ENCODE results near the gene HMSD.

HMSD gene

DNA sequence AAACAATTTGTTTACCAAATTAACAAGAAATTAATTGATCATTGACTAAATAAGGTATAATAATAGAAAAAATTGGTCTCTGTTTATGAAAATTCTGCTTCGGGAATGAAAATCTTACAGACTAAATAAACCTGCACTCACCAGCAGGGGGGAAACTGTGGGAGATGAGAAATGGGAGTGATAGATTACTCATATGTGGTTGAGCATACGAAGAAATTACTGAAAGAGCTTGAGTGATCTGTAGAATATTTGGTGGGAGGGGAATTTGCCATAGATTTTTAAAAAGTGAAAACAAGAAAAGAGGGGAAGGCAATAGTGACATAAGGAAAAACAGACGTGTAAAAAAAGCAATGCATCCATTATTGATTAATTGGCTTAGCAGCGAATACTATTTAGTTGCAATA is 2.2 kb downstream of the HMSD start:
- Histone ChIP-seq H3K27ac (ENCODE audit: low read depth, low read length) (no peak overlapping the region), H3K9ac (ENCODE audit: low read length in 5 of 5) (no peak overlapping the region), H3K9me3 (ENCODE audit: control insufficient read depth in 5 of 5, low read length in 5 of 5) (no peaks in the 10 kb centered on the region), H3K36me3 (ENCODE audit: control insufficient read depth in 5 of 5, insufficient read depth in 5 of 5, low read length in 5 of 5) (no peaks in the 10 kb centered on the region), H3K27me3 (ENCODE audit: control insufficient read depth in 5 of 5, insufficient read depth in 4 of 5, low read length in 5 of 5) (peaks cover 0 to 4% (median 0%) of the 10 kb centered on the region in 5 donors), H3K4me1 (ENCODE audit: control insufficient read depth in 5 of 5, insufficient read depth in 5 of 5, low read length in 5 of 5) (peaks cover 0 to 14% (median 6%) of the 10 kb centered on the region in 5 donors), H3K4me3 (ENCODE audit: low read depth in 1 of 5, low read length in 5 of 5) (no peak overlapping the region)

DNA sequence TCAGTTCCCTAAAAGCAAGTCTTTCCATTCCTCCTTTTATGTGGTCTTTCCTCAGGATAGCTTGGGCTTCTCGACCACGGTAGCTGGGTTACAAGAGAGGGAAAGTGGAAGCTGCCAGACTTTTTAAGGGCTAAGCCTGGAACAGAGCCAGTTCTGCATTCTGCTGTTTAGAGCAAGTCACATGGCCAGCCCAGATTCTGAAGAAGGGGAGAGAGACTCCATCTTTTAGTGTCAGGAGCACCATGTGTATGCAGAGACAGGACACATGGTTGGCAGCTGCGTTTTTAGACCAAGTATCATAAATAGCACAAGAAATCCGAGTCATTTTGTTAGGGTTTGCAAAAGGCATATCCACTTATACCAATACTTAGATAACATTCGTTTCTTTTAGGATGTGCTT is 4.7 kb downstream of the HMSD start:
- H3K9ac ChIP-seq (ENCODE audit: low read length in 5 of 5) = no peak overlapping the region

DNA sequence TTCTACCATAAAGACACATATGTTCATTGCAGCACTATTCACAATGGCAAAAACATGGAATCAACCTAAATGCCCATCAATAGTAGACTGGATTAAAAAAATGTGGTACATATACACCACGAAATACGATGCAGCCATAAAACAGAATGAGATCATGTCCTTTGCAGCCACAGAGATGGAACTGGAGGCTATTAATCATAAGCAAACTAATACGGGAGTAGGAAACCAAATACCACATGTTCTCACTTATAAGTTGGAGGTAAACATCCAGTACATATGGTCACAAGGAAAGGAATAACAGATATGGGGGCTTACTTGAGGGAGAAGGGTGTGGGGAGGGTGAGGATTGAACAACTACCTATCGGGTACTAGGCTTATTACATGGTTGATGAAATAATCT is 7.7 kb downstream of the HMSD start:
- Histone ChIP-seq H3K4me1 (ENCODE audit: control insufficient read depth in 5 of 5, insufficient read depth in 5 of 5, low read length in 5 of 5) (peaks cover 0 to 5% (median 0%) of the 10 kb centered on the region in 5 donors), H3K9ac (ENCODE audit: low read length in 5 of 5) (no peak overlapping the region), H3K27me3 (ENCODE audit: control insufficient read depth in 5 of 5, insufficient read depth in 4 of 5, low read length in 5 of 5) (peaks cover 0 to 10% (median 4%) of the 10 kb centered on the region in 5 donors), H3K36me3 (ENCODE audit: control insufficient read depth in 5 of 5, insufficient read depth in 5 of 5, low read length in 5 of 5) (no peaks in the 10 kb centered on the region), H3K27ac (ENCODE audit: low read depth, low read length) (no peak overlapping the region), H3K9me3 (ENCODE audit: control insufficient read depth in 5 of 5, low read length in 5 of 5) (no peaks in the 10 kb centered on the region), H3K4me3 (ENCODE audit: low read depth in 1 of 5, low read length in 5 of 5) (no peak overlapping the region)

More for the DNA sequence above, 4.7 kb downstream of the HMSD start:
- no peaks in the 10 kb centered on the region for H3K9me3 ChIP-seq (ENCODE audit: control insufficient read depth in 5 of 5, low read length in 5 of 5)
- H3K36me3 ChIP-seq (ENCODE audit: control insufficient read depth in 5 of 5, insufficient read depth in 5 of 5, low read length in 5 of 5) = no peaks in the 10 kb centered on the region
- peak overlapping the region in 1 of 5 donors; percentile 29 for H3K4me3 ChIP-seq (ENCODE audit: low read depth in 1 of 5, low read length in 5 of 5)
- H3K27me3 ChIP-seq (ENCODE audit: control insufficient read depth in 5 of 5, insufficient read depth in 4 of 5, low read length in 5 of 5) = peaks cover 0 to 9% (median 0%) of the 10 kb centered on the region in 5 donors
- H3K27ac ChIP-seq (ENCODE audit: low read depth, low read length) = no peak overlapping the region
- H3K4me1 ChIP-seq (ENCODE audit: control insufficient read depth in 5 of 5, insufficient read depth in 5 of 5, low read length in 5 of 5) = peaks cover 0 to 13% (median 5%) of the 10 kb centered on the region in 5 donors

DNA sequence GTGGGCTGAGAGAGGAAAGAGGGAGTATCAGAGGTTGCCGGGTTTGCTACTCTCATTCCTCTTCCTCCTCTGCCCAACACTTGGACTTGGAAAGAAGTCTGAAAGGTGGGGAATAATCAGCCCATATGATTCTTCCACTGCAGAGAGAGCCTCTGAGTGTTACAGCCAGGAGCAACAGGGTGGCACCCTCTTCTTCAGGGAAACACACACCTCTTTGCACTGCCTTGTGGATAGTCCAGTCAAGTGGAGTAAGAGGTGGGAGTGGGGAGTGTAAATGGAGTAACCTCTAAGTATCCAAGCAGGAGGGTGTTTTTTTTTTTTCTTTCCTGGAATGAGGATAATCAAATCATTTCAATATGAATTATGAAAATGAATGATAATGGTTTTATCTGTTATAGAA is 11.8 kb downstream of the HMSD start:
- Histone ChIP-seq H3K4me1 (ENCODE audit: control insufficient read depth in 5 of 5, insufficient read depth in 5 of 5, low read length in 5 of 5) (peaks cover 0 to 2% (median 0%) of the 10 kb centered on the region in 5 donors), H3K9ac (ENCODE audit: low read length in 5 of 5) (no peak overlapping the region), H3K27me3 (ENCODE audit: control insufficient read depth in 5 of 5, insufficient read depth in 4 of 5, low read length in 5 of 5) (peaks cover 0 to 10% (median 1%) of the 10 kb centered on the region in 5 donors), H3K36me3 (ENCODE audit: control insufficient read depth in 5 of 5, insufficient read depth in 5 of 5, low read length in 5 of 5) (no peaks in the 10 kb centered on the region), H3K9me3 (ENCODE audit: control insufficient read depth in 5 of 5, low read length in 5 of 5) (no peaks in the 10 kb centered on the region), H3K4me3 (ENCODE audit: low read depth in 1 of 5, low read length in 5 of 5) (no peak overlapping the region), H3K27ac (ENCODE audit: low read depth, low read length) (no peak overlapping the region)

DNA sequence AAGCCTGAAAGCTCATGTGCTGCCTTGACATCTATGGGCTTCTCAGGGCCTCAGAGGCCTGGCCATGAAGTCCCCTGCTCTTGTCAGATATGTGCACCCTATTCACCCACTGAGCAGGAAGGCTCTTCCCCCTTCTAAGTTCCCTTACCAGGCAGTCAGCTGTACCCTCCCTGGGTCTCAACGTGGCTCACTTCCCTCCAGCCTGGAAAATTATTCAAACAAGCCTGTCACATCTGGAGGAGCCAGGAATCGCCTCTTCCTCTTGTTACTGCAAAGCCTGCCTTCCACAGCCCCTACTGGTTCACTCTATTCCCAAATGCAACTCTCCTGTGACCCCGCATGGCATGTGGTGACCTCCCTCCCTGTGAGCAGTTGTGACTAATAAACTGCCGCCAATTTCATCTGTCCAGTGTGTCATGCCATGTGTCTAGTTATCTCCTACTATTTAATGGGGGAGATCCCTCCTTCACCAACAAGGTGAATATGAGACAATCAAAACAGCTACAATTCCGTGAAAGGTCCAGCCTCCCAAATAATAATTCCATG is 12.4 kb downstream of the HMSD start:
- H3K9ac ChIP-seq (ENCODE audit: low read length in 5 of 5) = peak overlapping the region in 1 of 5 donors; percentile 38
- H3K27me3 ChIP-seq (ENCODE audit: control insufficient read depth in 5 of 5, insufficient read depth in 4 of 5, low read length in 5 of 5) = peaks cover 0 to 10% (median 3%) of the 10 kb centered on the region in 5 donors
- H3K4me3 ChIP-seq (ENCODE audit: low read depth in 1 of 5, low read length in 5 of 5) = no peak overlapping the region
- no peak overlapping the region for H3K27ac ChIP-seq (ENCODE audit: low read depth, low read length)
- H3K36me3 ChIP-seq (ENCODE audit: control insufficient read depth in 5 of 5, insufficient read depth in 5 of 5, low read length in 5 of 5) = no peaks in the 10 kb centered on the region
- H3K4me1 ChIP-seq (ENCODE audit: control insufficient read depth in 5 of 5, insufficient read depth in 5 of 5, low read length in 5 of 5) = no peaks in the 10 kb centered on the region
- no peaks in the 10 kb centered on the region for H3K9me3 ChIP-seq (ENCODE audit: control insufficient read depth in 5 of 5, low read length in 5 of 5)

DNA sequence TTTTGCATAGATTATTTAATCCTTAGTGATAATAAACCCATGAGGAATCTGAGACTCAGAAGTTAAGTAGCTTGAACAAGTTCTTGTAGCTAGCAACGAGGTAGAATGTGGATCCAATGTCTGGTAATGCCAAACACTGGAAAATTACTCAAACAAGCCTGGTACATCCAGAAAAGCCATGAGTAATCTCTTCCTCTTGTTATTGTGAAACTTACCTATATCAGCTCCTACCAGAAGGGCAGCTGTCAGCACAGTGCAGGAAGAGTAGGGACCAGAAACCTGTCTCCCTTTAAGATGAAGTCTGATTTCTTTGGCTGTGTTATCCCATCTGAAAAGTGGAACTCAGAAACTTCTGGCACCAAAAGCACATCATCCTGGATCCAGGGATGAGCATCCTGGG is 13.0 kb downstream of the HMSD start:
- Histone ChIP-seq H3K27me3 (ENCODE audit: control insufficient read depth in 5 of 5, insufficient read depth in 4 of 5, low read length in 5 of 5) (peaks cover 0 to 10% (median 2%) of the 10 kb centered on the region in 5 donors), H3K9ac (ENCODE audit: low read length in 5 of 5) (no peak overlapping the region), H3K9me3 (ENCODE audit: control insufficient read depth in 5 of 5, low read length in 5 of 5) (no peaks in the 10 kb centered on the region), H3K4me3 (ENCODE audit: low read depth in 1 of 5, low read length in 5 of 5) (no peak overlapping the region), H3K27ac (ENCODE audit: low read depth, low read length) (no peak overlapping the region), H3K36me3 (ENCODE audit: control insufficient read depth in 5 of 5, insufficient read depth in 5 of 5, low read length in 5 of 5) (no peaks in the 10 kb centered on the region), H3K4me1 (ENCODE audit: control insufficient read depth in 5 of 5, insufficient read depth in 5 of 5, low read length in 5 of 5) (no peaks in the 10 kb centered on the region)

DNA sequence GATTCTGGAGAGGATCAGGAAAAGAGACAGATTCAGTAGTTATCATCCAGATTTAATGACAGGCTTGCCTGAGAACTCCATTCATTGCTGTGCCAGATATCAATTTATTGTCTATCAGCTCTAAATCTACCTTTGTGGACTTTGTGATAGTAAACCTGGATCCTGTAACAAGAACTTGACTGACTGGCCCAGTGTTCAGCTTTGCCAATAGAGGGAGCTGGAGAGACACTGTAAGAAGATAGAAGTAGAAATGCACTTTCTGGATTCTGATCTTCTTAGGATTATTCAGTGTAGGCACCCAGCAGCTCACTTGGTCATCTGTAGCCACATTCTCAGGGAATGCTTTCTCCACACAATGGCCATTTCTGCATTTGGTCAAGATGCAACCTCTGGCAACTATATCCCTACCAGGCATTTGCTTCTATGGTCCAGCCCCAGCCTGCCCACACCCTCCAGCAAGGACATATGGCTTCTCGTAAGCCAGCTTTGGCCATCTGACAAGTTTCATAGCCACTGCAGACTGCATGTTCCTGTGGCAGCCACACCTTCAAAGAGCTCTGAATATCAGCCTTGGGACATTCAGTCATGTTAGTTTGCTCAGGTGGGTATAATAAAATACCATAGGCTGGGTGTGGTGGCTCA is 14.6 kb downstream of the HMSD start:
- H3K9ac ChIP-seq (ENCODE audit: low read length in 5 of 5) = no peak overlapping the region
- no peaks in the 10 kb centered on the region for H3K9me3 ChIP-seq (ENCODE audit: control insufficient read depth in 5 of 5, low read length in 5 of 5)
- no peaks in the 10 kb centered on the region for H3K36me3 ChIP-seq (ENCODE audit: control insufficient read depth in 5 of 5, insufficient read depth in 5 of 5, low read length in 5 of 5)
- no peak overlapping the region for H3K4me3 ChIP-seq (ENCODE audit: low read depth in 1 of 5, low read length in 5 of 5)
- H3K4me1 ChIP-seq (ENCODE audit: control insufficient read depth in 5 of 5, insufficient read depth in 5 of 5, low read length in 5 of 5) = no peaks in the 10 kb centered on the region
- H3K27ac ChIP-seq (ENCODE audit: low read depth, low read length) = no peak overlapping the region
- peaks cover 0 to 10% (median 2%) of the 10 kb centered on the region in 5 donors for H3K27me3 ChIP-seq (ENCODE audit: control insufficient read depth in 5 of 5, insufficient read depth in 4 of 5, low read length in 5 of 5)

DNA sequence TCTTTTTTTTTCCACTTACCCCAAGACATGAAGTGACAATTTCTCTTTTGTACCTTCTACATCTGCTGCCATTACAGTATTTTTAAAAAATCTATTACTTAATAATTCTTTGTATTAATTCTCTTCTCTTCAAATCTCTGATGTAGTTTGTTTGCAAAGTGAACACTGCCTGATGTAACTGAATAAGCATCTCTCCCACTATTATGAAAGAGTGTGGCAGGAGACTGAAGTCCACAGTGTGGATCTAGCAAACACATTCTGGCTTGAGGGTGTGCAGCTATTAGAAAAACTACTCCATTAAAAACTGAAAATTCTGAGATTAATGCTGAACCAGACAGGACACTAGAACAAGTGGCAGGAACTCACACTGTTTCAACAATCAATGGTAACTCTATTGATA is 15.8 kb downstream of the HMSD start:
- no peaks in the 10 kb centered on the region for H3K9me3 ChIP-seq (ENCODE audit: control insufficient read depth in 5 of 5, low read length in 5 of 5)
- peaks cover 0 to 7% (median 6%) of the 10 kb centered on the region in 5 donors for H3K4me1 ChIP-seq (ENCODE audit: control insufficient read depth in 5 of 5, insufficient read depth in 5 of 5, low read length in 5 of 5)
- no peak overlapping the region for H3K9ac ChIP-seq (ENCODE audit: low read length in 5 of 5)
- H3K36me3 ChIP-seq (ENCODE audit: control insufficient read depth in 5 of 5, insufficient read depth in 5 of 5, low read length in 5 of 5) = no peaks in the 10 kb centered on the region
- H3K4me3 ChIP-seq (ENCODE audit: low read depth in 1 of 5, low read length in 5 of 5) = no peak overlapping the region
- no peak overlapping the region for H3K27ac ChIP-seq (ENCODE audit: low read depth, low read length)
- peaks cover 0 to 10% (median 2%) of the 10 kb centered on the region in 5 donors for H3K27me3 ChIP-seq (ENCODE audit: control insufficient read depth in 5 of 5, insufficient read depth in 4 of 5, low read length in 5 of 5)

DNA sequence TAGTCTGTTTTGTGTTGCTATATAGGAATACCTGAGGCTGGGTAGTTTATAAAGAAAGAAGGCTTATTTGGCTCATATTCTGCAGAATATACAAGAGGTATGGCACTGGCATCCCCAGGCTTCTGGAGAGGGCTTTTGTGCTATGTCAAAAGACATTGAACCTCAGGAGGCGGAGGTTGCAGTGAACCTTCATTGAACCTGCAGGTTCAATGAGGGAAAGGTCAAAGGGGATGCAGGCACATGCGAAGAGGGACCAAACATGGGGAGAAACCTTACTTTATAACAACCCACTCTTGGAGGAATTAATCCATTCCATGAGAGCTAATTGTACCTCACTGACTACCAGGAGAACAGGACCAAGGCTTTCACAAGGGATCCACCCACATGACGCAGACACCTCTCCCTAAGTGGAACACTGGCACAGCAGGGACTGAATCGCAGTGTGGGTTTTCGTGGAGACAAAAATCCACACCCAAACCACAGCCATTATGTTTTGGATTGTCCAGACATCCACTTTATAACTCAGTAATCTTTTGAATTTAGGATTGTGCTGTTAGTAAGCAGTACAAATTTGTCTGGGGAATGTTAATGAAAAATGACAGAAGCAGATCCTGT is 16.7 kb downstream of the HMSD start:
- peaks cover 0 to 10% (median 2%) of the 10 kb centered on the region in 5 donors for H3K27me3 ChIP-seq (ENCODE audit: control insufficient read depth in 5 of 5, insufficient read depth in 4 of 5, low read length in 5 of 5)
- peaks cover 0 to 9% (median 9%) of the 10 kb centered on the region in 5 donors for H3K4me1 ChIP-seq (ENCODE audit: control insufficient read depth in 5 of 5, insufficient read depth in 5 of 5, low read length in 5 of 5)
- H3K4me3 ChIP-seq (ENCODE audit: low read depth in 1 of 5, low read length in 5 of 5) = no peak overlapping the region
- no peak overlapping the region for H3K9ac ChIP-seq (ENCODE audit: low read length in 5 of 5)
- no peaks in the 10 kb centered on the region for H3K9me3 ChIP-seq (ENCODE audit: control insufficient read depth in 5 of 5, low read length in 5 of 5)
- no peak overlapping the region for H3K27ac ChIP-seq (ENCODE audit: low read depth, low read length)
- H3K36me3 ChIP-seq (ENCODE audit: control insufficient read depth in 5 of 5, insufficient read depth in 5 of 5, low read length in 5 of 5) = no peaks in the 10 kb centered on the region

Data from subcutaneous abdominal adipose tissue (tissue), 5 donors.